Spinal cord (tissue), 10 donors: ENCODE results near the gene GDI1. TPM values are rescaled to one million over a fixed set of nuclear protein-coding genes. Genes with fewer than 3 reads are reported as not detected.

Experiments
- DNase-seq, 6 donors: peaks; one replicate each; pipeline versions ENCODE4 v3.0.0 to v3.0.0-alpha.2; 2013 to 2015; ENCODE audit warnings: low spot score in 6 of 6, low read depth in 4 of 6
- H3K27ac ChIP-seq: one replicate; pipeline ENCODE4 v1.5.1; 2013; ENCODE audit warnings: low read depth, low read length, control low read depth
- H3K27me3 ChIP-seq: one replicate; pipeline ENCODE4 v1.6.1; 2013; ENCODE audit warnings: low read length; ENCODE audit not compliant: control insufficient read depth, insufficient read depth
- H3K36me3 ChIP-seq: one replicate; pipeline ENCODE4 v1.6.1; 2013; ENCODE audit warnings: low read length; ENCODE audit not compliant: control insufficient read depth, insufficient read depth
- H3K4me1 ChIP-seq: one replicate; pipeline ENCODE4 v1.6.1; 2013; ENCODE audit warnings: low read length; ENCODE audit not compliant: control insufficient read depth, insufficient read depth
- H3K4me3 ChIP-seq: one replicate; pipeline ENCODE4 v1.5.1; 2013; ENCODE audit warnings: low read depth, low read length, control low read depth
- H3K9me3 ChIP-seq: one replicate; pipeline ENCODE4 v1.6.1; 2013; ENCODE audit warnings: low read length; ENCODE audit not compliant: control insufficient read depth, insufficient read depth
- WGBS: methylation state at CpG from one replicate; pipeline ENCODE4 v1.1.5; 2013; ENCODE audit warnings: missing lambda C conversion rate; ENCODE audit not compliant: insufficient coverage; 5-methylcytosine and 5-hydroxymethylcytosine counted together
- polyA plus RNA-seq, 2 donors: library from polyadenylated mRNA; unstranded; fragments of 120-200 nt; gene quantifications; one replicate each; pipeline ENCODE4 v1.2.1, GENCODE V29; 2013; ENCODE audit not compliant: insufficient read length in 2 of 2
- total RNA-seq, 2 donors: library from RNA; depleted of rRNA in 1 of 2; stranded (reverse); fragments of 120-200 nt in 1 of 2; fragments of >200 nt in 1 of 2; gene quantifications; one replicate each; pipeline versions ENCODE4 v1.2.3 to v1.2.4, GENCODE V29; 2013 to 2014
- donor health status: healthy.

GDI1 gene
- total and polyA plus RNA-seq, 4 donors, result 185 to 688 (median 434) TPM

DNA sequence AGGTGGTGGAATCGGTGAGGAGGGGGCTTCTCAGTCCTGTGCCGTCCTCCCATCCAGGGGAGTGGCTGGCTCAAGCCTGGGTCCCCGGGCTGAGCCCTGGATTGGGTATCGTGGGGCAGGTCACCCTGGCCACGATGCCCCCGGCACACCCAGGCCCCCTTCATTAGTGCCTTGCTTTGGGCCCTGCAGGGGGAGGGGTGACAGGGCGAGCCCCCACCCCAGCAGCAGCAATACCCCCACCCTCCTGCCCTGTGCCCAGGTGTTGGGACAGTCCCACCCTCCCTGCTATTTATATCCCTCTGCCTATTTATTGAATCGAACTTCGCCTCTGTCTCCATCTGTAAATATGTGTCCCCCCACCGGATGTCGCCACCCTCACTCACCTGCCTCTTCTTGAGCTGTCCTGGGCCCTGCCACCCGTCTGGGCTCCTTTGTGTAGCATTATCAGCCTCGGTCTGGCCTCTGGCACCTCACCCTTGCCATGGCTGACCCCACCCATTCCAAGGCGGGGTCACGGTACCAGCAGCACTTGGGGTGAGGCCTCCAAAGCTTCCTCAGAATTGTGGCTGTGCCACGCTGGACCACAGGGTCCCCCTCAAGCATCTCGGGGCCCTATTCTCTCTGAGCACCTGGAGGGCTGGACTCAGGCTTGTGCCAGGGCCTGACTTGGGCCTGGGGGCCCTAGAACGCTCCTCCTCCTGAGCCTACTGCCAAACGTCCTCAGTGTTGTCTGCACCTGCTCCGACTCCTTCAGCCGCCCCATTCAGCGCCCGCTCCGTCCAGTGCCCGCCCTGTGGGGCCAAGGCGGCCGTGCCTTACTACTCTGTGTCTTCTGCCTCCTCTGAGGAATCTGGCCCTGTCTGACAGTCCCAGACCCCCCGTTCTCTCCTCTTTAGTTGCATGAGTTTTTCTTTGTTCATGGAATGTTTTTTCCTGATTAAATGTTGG lies 36.0 kb downstream of the GDI1 start:
- H3K36me3 ChIP-seq, result peaks cover 57% of the 10 kb centered on the region
- H3K27ac ChIP-seq, result no peak overlapping the region
- no peak for DNase-seq
- 79% methylated on average over 24 of the region's 28 CpGs for WGBS
- peaks cover 8% of the 10 kb centered on the region for H3K4me1 ChIP-seq
- H3K4me3 ChIP-seq, result no peak overlapping the region
- no peaks in the 10 kb centered on the region for H3K27me3 ChIP-seq
- H3K9me3 ChIP-seq, result no peaks in the 10 kb centered on the region

DNA sequence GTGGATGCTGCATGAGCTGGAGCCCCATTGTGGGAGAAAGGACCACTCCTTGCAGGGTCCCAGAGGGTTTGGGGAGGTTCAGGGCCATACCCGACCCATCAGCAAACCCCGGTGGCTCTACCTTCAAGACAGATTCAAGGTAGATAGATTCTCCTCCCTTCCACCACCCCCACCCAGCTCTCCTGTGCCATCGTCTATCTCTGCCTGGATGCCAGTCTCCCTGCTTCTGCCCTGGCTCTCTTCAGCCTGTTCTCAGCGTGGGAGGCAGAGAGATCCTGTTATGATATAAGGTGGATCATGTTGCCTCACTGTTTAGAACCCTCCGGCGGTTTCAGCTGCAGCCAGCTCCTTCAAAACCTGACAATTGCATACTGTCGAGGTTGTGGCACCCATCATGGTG lies 36.7 kb downstream of the GDI1 start:
- Histone ChIP-seq H3K27me3 (no peaks in the 10 kb centered on the region), H3K4me3 (no peak overlapping the region), H3K36me3 (peaks cover 50% of the 10 kb centered on the region), H3K27ac (no peak overlapping the region), H3K4me1 (peaks cover 13% of the 10 kb centered on the region), H3K9me3 (no peaks in the 10 kb centered on the region)
- WGBS, result 40% methylated on average over 1 of the region's 7 CpGs
- DNase-seq, result no peak

DNA sequence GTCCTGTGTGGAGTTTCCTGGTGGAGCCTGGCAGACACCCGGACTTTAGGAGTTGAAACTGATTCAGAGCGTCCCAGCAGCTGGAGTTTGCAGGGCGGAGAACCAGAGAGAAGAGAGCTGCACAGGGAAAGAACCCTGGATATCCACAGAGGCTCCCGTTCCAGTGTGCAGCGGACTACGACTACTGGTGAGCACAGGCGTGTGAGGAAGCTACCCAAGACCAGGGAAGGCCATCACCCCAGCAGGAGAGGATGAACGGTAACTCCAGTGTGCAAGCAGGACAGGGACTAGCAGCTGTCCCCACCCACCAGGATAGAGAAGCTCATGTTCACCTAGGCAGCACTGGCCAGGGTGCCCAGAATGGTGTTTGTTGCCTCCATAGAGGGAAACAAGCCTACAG lies 39.9 kb downstream of the GDI1 start:
- no peak for DNase-seq
- H3K4me3 ChIP-seq, result no peak overlapping the region
- no peaks in the 10 kb centered on the region for H3K9me3 ChIP-seq
- 76% methylated on average over 7 of the region's 8 CpGs for WGBS
- H3K27me3 ChIP-seq, result no peaks in the 10 kb centered on the region
- H3K4me1 ChIP-seq, result peaks cover 21% of the 10 kb centered on the region
- no peak overlapping the region for H3K27ac ChIP-seq
- H3K36me3 ChIP-seq, result peaks cover 18% of the 10 kb centered on the region

DNA sequence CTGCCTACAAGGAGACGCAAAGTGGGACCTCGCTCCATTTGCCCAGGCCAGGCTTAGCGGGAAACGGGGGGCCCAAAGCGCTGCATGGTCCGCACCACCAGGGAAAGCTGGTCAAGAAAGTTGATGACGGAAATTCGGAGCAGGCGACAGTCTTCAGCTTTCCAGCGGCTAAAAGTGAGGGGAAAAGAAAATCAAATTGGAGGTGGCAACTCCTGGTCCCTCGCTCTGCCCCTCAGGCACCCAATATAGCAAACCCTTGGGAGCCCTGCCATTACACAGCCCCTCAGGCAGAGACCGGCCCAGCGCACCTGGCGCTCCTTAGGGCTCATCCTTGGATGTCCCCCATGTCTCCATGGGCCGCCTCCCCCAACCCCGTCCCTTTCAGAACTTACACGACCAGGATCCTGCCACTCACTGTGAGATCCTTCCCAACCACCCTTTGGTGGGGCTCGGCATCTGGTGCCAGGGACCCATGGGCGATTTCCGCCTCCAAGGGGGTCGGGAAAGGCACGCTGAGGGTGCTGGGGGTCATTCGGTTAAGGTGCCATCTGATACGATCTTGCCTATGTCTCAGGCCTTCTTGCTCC lies 41.0 kb downstream of the GDI1 start:
- peak in 1 of 6 donors; percentile 5 for DNase-seq
- Histone ChIP-seq H3K27ac (no peak overlapping the region), H3K4me1 (peaks cover 21% of the 10 kb centered on the region), H3K4me3 (peak overlapping the region; percentile 44), H3K27me3 (no peaks in the 10 kb centered on the region), H3K36me3 (peaks cover 11% of the 10 kb centered on the region), H3K9me3 (no peaks in the 10 kb centered on the region)
- 64% methylated on average over 20 of the region's 24 CpGs for WGBS

DNA sequence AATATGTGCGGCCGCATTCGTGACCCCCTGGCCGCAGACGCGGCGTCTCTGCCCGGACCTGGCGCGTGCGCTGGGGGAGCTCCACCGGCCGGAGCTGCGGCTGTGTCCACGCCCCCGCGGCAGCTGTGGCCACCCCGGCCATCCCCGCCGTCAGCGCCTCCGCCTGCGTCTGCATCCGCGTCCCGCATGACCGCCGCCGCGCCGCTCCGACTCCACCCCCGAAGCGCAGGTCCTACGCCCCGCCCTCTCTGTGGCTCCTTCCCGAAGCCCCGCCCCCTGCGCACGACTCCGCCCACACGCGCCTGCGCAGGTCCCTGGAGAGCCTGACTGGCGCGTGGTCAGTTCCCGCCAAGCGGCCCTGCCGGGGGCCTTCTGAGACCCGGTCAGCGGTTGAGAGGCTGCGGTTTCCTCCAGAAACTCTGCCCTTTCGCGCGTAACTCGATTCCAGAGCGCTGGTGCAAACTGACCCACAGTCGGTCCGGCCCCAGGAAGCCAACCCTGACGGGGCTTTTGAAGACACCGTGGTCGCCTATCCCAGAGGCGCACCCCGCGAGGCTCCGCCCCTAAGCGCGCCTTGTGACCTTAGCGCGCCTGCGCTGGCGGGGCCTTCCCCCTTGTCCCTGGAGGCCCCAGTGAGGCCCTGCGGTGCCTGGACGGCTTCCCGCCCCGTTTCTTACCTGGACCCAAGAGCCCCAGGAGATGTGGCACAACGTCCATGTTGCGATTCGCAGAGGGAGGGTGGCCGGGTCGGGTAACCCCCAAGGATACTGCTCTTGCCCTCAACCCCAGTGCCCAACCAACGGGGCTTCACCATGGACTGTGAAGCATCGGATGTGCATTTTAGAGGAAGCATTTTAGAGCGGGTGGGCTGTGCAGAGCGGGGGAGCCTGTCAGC lies 42.0 kb downstream of the GDI1 start, which contains the start of gene LAGE3:
Gene LAGE3 (minus strand): TSS at position 554 of the 895 bp plus-strand sequence. CDS start 366 bp downstream, at position 188.
- Histone ChIP-seq H3K36me3 (peaks cover 8% of the 10 kb centered on the region), H3K4me3 (peak within 1 kb of the TSS; percentile 44), H3K9me3 (no peaks in the 10 kb centered on the region), H3K4me1 (peaks cover 21% of the 10 kb centered on the region), H3K27ac (peak within 1 kb of the TSS; percentile 25), H3K27me3 (no peaks in the 10 kb centered on the region)
- DNase-seq, result peak; percentile 56 to 95 (median 68)
- 31% methylated on average over 85 of the region's 85 CpGs for WGBS

DNA sequence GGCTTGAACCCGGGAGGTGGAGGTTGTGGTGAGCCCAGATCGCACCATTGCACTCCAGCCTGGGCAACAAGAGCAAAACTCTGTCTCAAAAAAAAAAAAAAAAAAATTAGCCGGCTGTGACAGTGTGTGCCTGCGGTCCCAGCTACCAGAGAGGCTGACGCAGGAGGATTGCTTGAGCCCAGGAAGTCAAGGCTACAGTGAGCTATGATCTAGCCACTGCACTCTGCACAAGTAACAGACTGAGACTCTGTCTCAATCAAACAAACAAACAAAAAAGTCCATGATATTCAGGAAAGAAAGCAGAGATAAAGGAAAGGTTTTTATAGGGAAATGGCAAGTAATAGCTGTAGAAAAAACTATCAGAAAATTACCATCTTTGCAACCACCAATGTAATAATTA lies 44.2 kb downstream of the GDI1 start:
- no peak overlapping the region for H3K4me3 ChIP-seq
- peaks cover 39% of the 10 kb centered on the region for H3K4me1 ChIP-seq
- no peaks in the 10 kb centered on the region for H3K9me3 ChIP-seq
- 92% methylated on average over 2 of the region's 5 CpGs for WGBS
- H3K36me3 ChIP-seq, result peaks cover 20% of the 10 kb centered on the region
- no peak for DNase-seq
- H3K27me3 ChIP-seq, result no peaks in the 10 kb centered on the region
- no peak overlapping the region for H3K27ac ChIP-seq

DNA sequence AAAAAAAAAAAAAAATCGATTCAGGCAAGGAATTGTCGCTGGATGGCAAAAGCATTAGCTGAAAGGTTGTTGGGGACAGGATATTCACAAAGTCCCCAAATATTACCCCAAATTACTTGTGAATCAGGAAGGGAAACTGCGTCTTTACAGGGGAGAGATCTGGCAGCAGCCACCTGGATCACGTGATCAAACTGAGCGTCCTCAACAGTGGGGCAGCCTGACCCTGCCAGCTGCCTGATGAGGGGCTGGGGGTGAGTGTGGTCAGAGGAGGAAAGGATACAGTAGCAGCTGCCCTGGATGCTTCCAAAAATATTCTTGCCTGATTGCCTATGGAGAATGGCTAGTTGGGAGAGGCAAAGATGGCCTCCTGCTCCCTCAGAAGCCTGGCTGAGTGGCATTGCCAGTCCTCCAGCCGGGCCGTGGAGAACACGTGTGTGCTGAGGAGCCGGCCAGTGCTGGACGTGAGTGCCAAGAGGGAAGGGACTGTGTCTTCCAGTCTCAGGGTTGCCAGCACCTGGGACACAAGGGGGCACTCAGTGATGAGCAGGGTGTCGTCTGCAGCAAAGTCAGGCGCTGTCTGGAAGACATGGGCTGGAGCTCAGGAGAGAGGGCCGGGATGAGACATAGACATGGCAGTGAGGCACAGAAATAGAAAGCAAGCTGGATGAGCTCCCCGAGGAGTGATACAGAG lies 45.1 kb downstream of the GDI1 start:
- no peak for DNase-seq
- Histone ChIP-seq H3K36me3 (peaks cover 20% of the 10 kb centered on the region), H3K9me3 (no peaks in the 10 kb centered on the region), H3K4me3 (no peak overlapping the region), H3K27ac (no peak overlapping the region), H3K4me1 (peaks cover 38% of the 10 kb centered on the region), H3K27me3 (no peaks in the 10 kb centered on the region)
- WGBS, result 64% methylated on average over 12 of the region's 14 CpGs

DNA sequence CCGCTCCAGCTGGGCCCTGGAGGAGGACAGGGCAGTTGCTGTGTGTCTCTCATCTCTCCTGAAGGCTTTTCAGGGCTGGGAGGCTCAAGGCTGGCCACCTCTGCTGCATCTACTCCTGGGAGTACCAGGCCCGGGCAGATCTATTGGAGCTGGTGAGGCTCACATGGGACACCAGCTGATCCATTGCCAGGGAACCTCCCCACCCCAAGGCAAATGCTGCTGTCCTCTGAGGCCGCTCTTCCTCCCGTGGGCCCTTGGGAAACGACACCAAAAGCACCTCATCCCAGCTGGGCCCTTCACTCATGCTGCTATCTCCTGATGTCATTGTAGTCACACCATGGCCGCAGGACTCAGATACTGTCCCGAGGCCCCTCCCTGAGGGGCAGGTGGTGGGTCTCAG lies 45.8 kb downstream of the GDI1 start:
- Histone ChIP-seq H3K27me3 (no peaks in the 10 kb centered on the region), H3K27ac (no peak overlapping the region), H3K4me3 (no peak overlapping the region), H3K36me3 (peaks cover 24% of the 10 kb centered on the region), H3K4me1 (peaks cover 42% of the 10 kb centered on the region), H3K9me3 (no peaks in the 10 kb centered on the region)
- WGBS, result 69% methylated on average over 7 of the region's 7 CpGs
- DNase-seq, result no peak

DNA sequence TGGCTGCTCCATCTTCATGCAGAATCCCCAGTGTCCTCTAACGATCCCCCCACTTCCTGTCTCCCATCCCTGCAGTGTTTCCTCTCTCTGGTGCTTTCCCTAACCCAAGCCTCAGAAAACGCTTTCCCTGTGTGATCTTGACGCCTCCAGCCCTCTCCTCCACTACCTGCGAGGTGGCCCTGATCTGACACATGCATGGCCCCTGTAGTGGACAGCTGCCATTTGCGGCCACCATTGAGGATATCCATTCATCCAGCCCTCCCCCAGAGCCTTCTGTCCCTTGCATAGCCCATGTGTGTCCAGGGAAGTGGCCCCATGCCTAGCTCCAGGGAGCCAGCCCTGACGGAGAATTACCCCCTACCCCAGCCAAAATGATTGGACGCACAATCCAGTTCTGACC lies 46.4 kb downstream of the GDI1 start:
- peaks cover 30% of the 10 kb centered on the region for H3K36me3 ChIP-seq
- DNase-seq, result no peak
- 63% methylated on average over 6 of the region's 7 CpGs for WGBS

More for the DNA sequence above, 46.4 kb downstream of the GDI1 start:
- Histone ChIP-seq H3K4me3 (no peak overlapping the region), H3K27ac (no peak overlapping the region), H3K4me1 (peaks cover 36% of the 10 kb centered on the region), H3K9me3 (no peaks in the 10 kb centered on the region), H3K27me3 (no peaks in the 10 kb centered on the region)
